HepG2 (cell line): ENCODE data around the gene THAP10. TPM values are rescaled to one million over a fixed set of nuclear protein-coding genes. Genes with fewer than 3 reads are reported as not detected.

Source experiments
- CBX5 ChIP-seq: sonication (generic); formaldehyde crosslinking; IDR thresholded peaks from 2 replicates; pipeline ENCODE4 v1.4.0; 2020; ENCODE audit warnings: missing genetic modification reagents, borderline replicate concordance
- CREM ChIP-seq, 2 experiments: sonication (generic) in 1 of 2; formaldehyde crosslinking in 1 of 2; IDR thresholded peaks; 2 replicates each; pipeline versions ENCODE4 v1.4.0 to v1.6.1; 2016 to 2020; ENCODE audit warnings: antibody characterized with exemption in 1 of 2, mild to moderate bottlenecking in 1 of 2, missing genetic modification reagents in 1 of 2
- ERF ChIP-seq: IDR thresholded peaks from 2 replicates; pipeline ENCODE4 v1.6.1; 2018; ENCODE audit warnings: missing biosample characterization, missing genetic modification reagents
- FOSL2 ChIP-seq: sonication (generic); formaldehyde crosslinking; IDR thresholded peaks from 2 replicates; pipeline ENCODE4 v1.4.0; 2020; ENCODE audit warnings: missing genetic modification reagents
- GABPA ChIP-seq, 2 experiments: IDR thresholded peaks; 2 replicates each; pipeline ENCODE4 v1.6.1; 2011 to 2016; ENCODE audit warnings: low read depth in 2 of 2, low read length in 1 of 2, missing biosample characterization in 1 of 2, missing genetic modification characterization in 1 of 2
- HDAC2 ChIP-seq: sonication (generic); formaldehyde crosslinking; IDR thresholded peaks from 2 replicates; pipeline ENCODE4 v1.4.0; 2020; ENCODE audit warnings: missing genetic modification reagents
- HMG20A ChIP-seq: IDR thresholded peaks from 2 replicates; pipeline ENCODE4 v1.6.1; 2016; ENCODE audit warnings: borderline replicate concordance
- KAT7 ChIP-seq: IDR thresholded peaks from 2 replicates; pipeline ENCODE4 v1.6.1; 2018; ENCODE audit warnings: borderline replicate concordance, missing compliant biosample characterization
- MAF1 ChIP-seq: sonication (generic); formaldehyde crosslinking; IDR thresholded peaks from 2 replicates; pipeline ENCODE4 v1.5.0; 2020; ENCODE audit warnings: missing genetic modification reagents, borderline replicate concordance
- NKX3-1 ChIP-seq: sonication (generic); formaldehyde crosslinking; IDR thresholded peaks from 2 replicates; pipeline ENCODE4 v1.5.0; 2020; ENCODE audit warnings: missing genetic modification reagents
- PAX8 ChIP-seq: sonication (generic); formaldehyde crosslinking; IDR thresholded peaks from 2 replicates; pipeline ENCODE4 v1.8.0; 2022; ENCODE audit warnings: mild to moderate bottlenecking, missing genetic modification reagents, borderline replicate concordance
- REPIN1 ChIP-seq: sonication (generic); formaldehyde crosslinking; IDR thresholded peaks from 2 replicates; pipeline ENCODE4 v1.8.0; 2022; ENCODE audit warnings: missing genetic modification reagents, low read depth, mild to moderate bottlenecking, borderline replicate concordance
- RXRB ChIP-seq: IDR thresholded peaks from 2 replicates; pipeline ENCODE4 v1.6.1; 2016; ENCODE audit warnings: borderline replicate concordance, missing genetic modification reagents, missing compliant biosample characterization
- STAG1 ChIP-seq: sonication (generic); formaldehyde crosslinking; IDR thresholded peaks from 2 replicates; pipeline ENCODE4 v1.4.0; 2020; ENCODE audit warnings: missing genetic modification reagents
- TGIF2 ChIP-seq: IDR thresholded peaks from 2 replicates; pipeline ENCODE4 v1.6.1; 2016; ENCODE audit warnings: control low read depth, missing compliant biosample characterization
- WIZ ChIP-seq: sonication (generic); formaldehyde crosslinking; IDR thresholded peaks from 2 replicates; pipeline ENCODE4 v1.5.1; 2020; ENCODE audit warnings: mild to moderate bottlenecking, missing genetic modification reagents
- ZNF383 ChIP-seq: sonication (generic); formaldehyde crosslinking; IDR thresholded peaks from 2 replicates; pipeline ENCODE4 v1.4.0; 2020; ENCODE audit warnings: missing genetic modification reagents, mild to moderate bottlenecking, borderline replicate concordance
- ZNF766 ChIP-seq: sonication (generic); formaldehyde crosslinking; IDR thresholded peaks from 2 replicates; pipeline ENCODE4 v1.5.0; 2020; ENCODE audit warnings: missing genetic modification reagents, borderline replicate concordance
- polyA plus RNA-seq, 8 experiments: library from polyadenylated mRNA; depleted of rRNA in 3 of 8; stranded (reverse) in 7 of 8; unstranded in 1 of 8; fragments of >200 nt; fragmentation: Illumina TruSeq in 4 of 8; extraction: Trizol in 4 of 8; gene quantifications; 2 replicates each; pipeline versions ENCODE4 v1.2.1 to v1.2.3, GENCODE V29; 2011 to 2016; ENCODE audit warnings: low read depth in 4 of 8, missing spikeins in 1 of 8, mixed read lengths in 1 of 8; ENCODE audit not compliant: insufficient read depth in 1 of 8
- total RNA-seq, 5 experiments: library from RNA; depleted of rRNA; stranded (reverse); fragments of >200 nt; fragmentation: Illumina TruSeq; extraction: Trizol; gene quantifications; 2 replicates each; pipeline ENCODE4 v1.2.3, GENCODE V29; 2016; ENCODE audit warnings: low read depth in 1 of 5
- TF ChIP-seq, protein P1 (sequence below): sonication (generic); formaldehyde crosslinking; IDR thresholded peaks from 2 replicates; pipeline ENCODE4 v1.5.1; 2020; ENCODE audit warnings: mild to moderate bottlenecking, missing genetic modification reagents, moderate library complexity
- TF ChIP-seq, protein P2 (sequence below): sonication (generic); IDR thresholded peaks from 2 replicates; pipeline ENCODE4 v1.6.1; 2016; ENCODE audit warnings: low read depth, borderline replicate concordance
- TF ChIP-seq, protein P3 (sequence below): sonication (generic); formaldehyde crosslinking; IDR thresholded peaks from 2 replicates; pipeline ENCODE4 v1.4.0; 2020; ENCODE audit warnings: low read depth, mild to moderate bottlenecking, missing genetic modification reagents
- TF ChIP-seq, protein P4 (sequence below): sonication (generic); formaldehyde crosslinking; IDR thresholded peaks from 2 replicates; pipeline ENCODE4 v1.8.1; 2023; ENCODE audit warnings: mild to moderate bottlenecking, inconsistent platforms, moderate library complexity, missing genetic modification reagents, borderline replicate concordance

Gene THAP10
- total and polyA plus RNA-seq, 2 of the 13 experiments (the other 11 are each of a cell fraction or from before 2014, with no cell fraction given): 0.64 to 0.69 TPM

DNA sequence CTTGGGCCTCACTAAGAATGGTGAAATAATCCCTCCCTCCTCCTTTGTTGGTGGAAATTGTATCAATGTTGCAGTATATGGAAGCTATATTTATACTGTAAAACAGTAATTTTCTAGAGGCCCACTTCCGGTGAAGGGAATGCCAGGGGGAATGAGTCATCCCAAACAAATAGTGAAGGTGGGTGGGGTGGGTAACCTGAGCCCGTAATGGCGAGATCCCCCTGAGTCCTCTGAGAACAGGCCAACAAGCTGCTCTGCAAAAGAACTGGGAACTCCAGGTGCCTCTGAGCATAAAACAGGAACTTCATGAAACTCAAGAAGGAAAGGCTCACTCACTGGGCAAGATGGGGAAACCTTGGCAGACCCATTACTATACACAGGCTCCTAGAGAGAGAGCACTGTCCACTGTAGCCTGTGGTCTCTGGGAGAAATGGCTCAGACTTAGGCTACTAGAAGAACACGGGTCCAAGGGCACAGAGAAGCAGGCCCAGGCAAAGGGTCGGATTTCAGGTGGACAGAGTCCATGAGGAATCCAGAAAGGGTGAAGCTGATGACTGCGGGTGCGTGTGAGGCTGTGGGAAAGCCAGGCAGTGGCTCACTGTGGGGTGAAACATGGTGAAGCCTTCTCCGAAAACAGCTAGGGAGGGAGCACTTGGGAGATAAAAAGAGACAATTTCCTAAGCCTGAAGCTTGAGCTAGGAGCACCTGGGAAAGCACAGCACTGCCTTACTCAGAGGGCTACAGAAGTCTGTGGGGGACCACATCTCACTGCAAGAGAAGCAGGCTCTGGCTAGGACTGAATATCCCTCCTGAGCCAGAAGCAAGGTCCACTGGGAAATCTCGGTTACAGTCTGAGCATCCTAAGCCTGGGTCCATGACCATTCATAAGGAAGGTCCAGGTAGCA is 58.1 kb downstream of the THAP10 start (continued):
- TF ChIP-seq, protein P1, sequence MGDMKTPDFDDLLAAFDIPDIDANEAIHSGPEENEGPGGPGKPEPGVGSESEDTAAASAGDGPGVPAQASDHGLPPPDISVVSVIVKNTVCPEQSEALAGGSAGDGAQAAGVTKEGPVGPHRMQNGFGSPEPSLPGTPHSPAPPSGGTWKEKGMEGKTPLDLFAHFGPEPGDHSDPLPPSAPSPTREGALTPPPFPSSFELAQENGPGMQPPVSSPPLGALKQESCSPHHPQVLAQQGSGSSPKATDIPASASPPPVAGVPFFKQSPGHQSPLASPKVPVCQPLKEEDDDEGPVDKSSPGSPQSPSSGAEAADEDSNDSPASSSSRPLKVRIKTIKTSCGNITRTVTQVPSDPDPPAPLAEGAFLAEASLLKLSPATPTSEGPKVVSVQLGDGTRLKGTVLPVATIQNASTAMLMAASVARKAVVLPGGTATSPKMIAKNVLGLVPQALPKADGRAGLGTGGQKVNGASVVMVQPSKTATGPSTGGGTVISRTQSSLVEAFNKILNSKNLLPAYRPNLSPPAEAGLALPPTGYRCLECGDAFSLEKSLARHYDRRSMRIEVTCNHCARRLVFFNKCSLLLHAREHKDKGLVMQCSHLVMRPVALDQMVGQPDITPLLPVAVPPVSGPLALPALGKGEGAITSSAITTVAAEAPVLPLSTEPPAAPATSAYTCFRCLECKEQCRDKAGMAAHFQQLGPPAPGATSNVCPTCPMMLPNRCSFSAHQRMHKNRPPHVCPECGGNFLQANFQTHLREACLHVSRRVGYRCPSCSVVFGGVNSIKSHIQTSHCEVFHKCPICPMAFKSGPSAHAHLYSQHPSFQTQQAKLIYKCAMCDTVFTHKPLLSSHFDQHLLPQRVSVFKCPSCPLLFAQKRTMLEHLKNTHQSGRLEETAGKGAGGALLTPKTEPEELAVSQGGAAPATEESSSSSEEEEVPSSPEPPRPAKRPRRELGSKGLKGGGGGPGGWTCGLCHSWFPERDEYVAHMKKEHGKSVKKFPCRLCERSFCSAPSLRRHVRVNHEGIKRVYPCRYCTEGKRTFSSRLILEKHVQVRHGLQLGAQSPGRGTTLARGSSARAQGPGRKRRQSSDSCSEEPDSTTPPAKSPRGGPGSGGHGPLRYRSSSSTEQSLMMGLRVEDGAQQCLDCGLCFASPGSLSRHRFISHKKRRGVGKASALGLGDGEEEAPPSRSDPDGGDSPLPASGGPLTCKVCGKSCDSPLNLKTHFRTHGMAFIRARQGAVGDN (CRISPR knock-in tag): peak; percentile 17; the same call in 1 of the 2 replicates
- peak; percentile 47; the same call in 1 of the 2 replicates for TF ChIP-seq HMG20A
- TF ChIP-seq TGIF2 (CRISPR knock-in tag): no peak
- no peak for TF ChIP-seq KAT7 (CRISPR knock-in tag)
- no peak for TF ChIP-seq REPIN1 (CRISPR knock-in tag)
- TF ChIP-seq, protein P2, sequence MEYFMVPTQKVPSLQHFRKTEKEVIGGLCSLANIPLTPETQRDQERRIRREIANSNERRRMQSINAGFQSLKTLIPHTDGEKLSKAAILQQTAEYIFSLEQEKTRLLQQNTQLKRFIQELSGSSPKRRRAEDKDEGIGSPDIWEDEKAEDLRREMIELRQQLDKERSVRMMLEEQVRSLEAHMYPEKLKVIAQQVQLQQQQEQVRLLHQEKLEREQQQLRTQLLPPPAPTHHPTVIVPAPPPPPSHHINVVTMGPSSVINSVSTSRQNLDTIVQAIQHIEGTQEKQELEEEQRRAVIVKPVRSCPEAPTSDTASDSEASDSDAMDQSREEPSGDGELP: no peak
- no peak for TF ChIP-seq GABPA (IDR thresholded peaks at IDR 0.05; ENCODE audit: low read depth, low read length)
- peak; percentile 81 for TF ChIP-seq GABPA (CRISPR knock-in tag; IDR thresholded peaks at IDR 0.05; ENCODE audit: low read depth)
- no peak for TF ChIP-seq NKX3-1 (CRISPR knock-in tag)
- TF ChIP-seq ZNF766: no peak
- TF ChIP-seq STAG1 (CRISPR knock-in tag): no peak
- peak; percentile 45; the same call in 1 of the 2 replicates for TF ChIP-seq RXRB (CRISPR knock-in tag)
- TF ChIP-seq, protein P3, sequence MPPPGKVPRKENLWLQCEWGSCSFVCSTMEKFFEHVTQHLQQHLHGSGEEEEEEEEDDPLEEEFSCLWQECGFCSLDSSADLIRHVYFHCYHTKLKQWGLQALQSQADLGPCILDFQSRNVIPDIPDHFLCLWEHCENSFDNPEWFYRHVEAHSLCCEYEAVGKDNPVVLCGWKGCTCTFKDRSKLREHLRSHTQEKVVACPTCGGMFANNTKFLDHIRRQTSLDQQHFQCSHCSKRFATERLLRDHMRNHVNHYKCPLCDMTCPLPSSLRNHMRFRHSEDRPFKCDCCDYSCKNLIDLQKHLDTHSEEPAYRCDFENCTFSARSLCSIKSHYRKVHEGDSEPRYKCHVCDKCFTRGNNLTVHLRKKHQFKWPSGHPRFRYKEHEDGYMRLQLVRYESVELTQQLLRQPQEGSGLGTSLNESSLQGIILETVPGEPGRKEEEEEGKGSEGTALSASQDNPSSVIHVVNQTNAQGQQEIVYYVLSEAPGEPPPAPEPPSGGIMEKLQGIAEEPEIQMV (CRISPR knock-in tag): no peak
- TF ChIP-seq WIZ: no peak
- no peak for TF ChIP-seq PAX8
- TF ChIP-seq ZNF383 (CRISPR knock-in tag): no peak
- TF ChIP-seq CBX5 (CRISPR knock-in tag): no peak
- TF ChIP-seq FOSL2 (CRISPR knock-in tag): peak; percentile 97
- TF ChIP-seq HDAC2: no peak
- TF ChIP-seq, protein P4, sequence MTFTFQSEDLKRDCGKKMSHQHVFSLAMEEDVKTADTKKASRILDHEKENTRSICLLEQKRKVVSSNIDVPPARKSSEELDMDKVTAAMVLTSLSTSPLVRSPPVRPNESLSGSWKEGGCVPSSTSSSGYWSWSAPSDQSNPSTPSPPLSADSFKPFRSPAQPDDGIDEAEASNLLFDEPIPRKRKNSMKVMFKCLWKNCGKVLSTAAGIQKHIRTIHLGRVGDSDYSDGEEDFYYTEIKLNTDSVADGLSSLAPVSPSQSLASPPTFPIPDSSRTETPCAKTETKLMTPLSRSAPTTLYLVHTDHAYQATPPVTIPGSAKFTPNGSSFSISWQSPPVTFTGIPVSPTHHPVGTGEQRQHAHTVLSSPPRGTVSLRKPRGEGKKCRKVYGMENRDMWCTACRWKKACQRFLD (CRISPR knock-in tag): no peak
- no peak for TF ChIP-seq MAF1 (CRISPR knock-in tag)
- no peak for TF ChIP-seq CREM (IDR thresholded peaks at IDR 0.05)
- TF ChIP-seq CREM (CRISPR knock-in tag; IDR thresholded peaks at IDR 0.05): no peak
- TF ChIP-seq ERF (CRISPR knock-in tag): no peak
